CD4-positive, alpha-beta T cell treated with Interleukin-12 subunit alpha and Interleukin-12 subunit beta, for 1 hour (primary cell): ENCODE data around the gene HIVEP3.
"Not testable (repeated sequence)": the region's sequence is repeated elsewhere in the genome, so short reads cannot be mapped to it uniquely, and the experiment has no call there.

Experiments
- DNase-seq: peaks from one replicate; pipeline ENCODE4 v3.0.0-alpha.2; 2020

The HIVEP3 gene

DNA sequence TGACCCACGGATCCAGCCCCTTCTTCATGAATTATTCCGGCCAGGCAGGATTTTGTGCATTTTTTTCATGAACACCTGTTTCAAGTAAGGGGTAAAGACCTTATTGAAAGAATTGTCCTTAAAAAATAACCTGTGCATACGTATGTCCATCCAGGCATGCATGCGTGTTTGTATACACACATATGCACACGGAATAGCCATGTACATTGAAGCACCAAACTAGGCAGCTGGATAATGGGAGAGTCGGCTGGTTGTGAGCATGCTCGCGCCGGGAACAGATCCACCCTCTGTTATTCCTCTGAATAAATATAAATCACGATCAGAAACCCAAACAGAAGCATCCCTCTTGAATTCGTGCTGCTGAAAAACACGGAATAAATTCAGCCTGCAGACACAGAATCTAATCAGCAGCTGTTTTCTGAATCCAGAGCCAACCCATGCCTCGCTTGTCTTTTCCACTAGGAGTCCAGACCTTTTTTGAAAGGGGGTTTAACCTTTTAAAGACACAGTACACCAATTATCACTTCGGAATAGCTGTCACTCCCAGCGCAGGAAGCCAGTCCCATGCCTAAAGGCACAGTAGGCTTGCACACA is at the start of gene HIVEP3:
TSS of gene HIVEP3 (minus strand) at position 473 of the 594 bp plus-strand sequence.
- DNase-seq: no peak

DNA sequence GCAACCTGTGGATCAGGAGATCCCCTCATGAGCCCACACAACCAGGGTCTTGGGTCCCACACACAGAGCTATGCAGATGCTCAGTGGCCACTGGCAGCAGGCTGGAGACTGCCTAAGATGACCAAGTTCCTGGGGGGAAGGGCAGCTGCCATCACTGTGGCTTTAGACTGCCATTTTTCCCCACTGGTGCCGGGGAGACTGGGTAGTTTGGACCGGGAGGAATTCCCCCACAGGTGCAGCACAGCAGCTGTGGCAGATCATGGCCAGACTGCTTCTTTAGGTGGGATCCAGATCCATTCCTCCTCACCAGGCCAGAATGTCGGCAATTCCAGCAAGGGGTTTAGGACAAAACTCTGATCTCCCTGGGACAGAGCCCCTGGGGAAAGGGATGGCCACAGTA is 45.7 kb upstream of the HIVEP3 start:
- DNase-seq: no peak

DNA sequence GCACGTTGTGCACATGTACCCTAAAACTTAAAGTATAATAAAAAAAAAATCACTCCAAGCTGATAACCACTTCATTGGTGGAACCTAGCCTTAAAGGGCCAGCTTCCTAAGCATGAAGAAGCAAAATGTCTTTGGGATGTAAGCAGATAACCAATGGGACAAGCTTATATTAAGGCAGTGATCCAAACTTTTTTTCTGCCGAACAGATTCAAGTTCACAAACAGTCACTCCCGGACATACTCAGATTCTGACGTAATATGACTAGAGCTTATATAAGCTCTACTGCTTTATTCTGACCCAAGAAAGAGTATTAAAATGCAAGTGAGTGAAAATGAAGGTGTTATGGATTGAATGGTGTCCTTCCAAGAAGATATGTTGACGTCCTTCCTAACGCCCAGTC is 44.9 kb upstream of the HIVEP3 start:
- no peak for DNase-seq

DNA sequence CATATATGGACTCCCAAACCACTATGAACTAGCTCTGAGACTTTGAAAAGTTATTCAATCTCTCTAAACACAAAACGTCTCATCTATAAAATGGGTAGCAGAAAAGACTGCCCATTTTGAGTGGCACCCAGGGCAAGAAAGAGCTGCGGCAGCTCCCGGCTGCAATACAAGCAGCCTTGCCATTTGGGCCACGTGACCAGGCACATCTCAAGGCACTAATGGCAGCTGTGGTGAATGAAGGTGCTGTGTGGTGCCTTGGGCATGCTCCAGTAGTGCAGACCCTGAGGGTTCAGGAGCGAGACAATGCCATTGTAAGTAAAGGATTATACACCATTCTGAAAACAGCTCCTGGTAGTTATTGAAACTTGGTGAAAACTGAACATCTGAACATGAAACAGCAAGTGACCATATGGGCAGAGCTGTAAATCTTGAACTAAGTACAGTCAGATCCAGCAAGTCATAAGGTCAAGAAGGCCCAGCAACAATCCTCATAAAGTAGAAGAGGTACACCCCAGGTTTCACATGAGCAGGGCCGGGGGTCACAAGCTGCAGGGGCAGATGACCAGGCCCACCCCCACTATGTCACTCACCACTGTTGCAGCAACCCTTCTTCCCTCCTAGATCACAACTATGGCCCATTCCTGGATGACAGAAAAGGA is 39.4 kb upstream of the HIVEP3 start:
- no peak for DNase-seq

DNA sequence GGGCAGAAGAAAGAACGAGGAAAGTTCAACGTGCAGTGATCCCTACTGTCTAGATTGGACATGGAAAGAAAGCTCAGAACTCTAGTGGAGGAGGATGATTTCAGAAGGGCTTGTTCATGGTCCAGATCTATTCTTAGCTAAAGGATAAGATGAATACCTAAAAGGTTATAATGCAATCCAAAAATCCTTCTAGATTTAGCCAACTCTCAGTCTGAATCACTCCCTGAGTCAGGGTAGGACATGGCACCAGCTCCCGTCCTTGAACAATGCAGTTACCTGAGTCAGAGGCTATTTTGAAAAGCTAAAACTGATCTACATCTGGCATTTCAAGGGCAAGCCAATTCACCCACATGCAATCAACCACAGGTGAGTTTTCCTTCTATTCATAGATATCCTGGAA is 38.8 kb upstream of the HIVEP3 start:
- DNase-seq: no peak

DNA sequence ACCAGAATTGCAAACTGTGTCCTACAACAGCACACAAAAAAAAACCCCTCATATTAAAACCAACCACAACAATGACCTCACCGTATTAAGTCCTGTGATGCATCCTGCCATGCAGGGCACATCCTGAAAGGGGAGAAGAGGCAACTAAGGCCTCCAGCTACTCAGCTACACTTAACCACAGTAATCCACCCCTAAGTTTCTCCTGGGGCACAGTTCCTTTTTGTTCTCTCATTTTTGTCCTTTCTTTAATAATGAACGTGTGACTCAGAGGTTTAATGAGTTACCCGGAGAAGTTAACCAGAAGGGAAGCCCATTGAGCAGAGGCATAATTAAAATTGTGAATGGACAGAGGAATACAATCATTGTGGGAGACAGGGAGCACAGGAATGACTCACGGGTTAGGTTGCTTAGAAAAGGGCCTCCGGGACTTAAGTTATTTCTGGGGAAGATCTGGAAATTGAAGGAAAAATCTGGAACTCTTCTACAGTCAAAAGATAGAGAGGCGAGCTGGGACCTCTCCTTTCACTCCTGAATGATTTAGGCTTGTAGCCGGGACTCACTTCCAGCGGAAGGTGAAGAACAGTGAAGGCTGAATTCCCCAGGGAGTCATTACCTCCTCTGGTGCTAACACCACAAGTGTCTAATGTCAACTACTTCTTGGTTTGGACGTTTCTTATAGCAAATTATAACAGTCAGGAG is 36.9 kb upstream of the HIVEP3 start:
- DNase-seq: no peak

DNA sequence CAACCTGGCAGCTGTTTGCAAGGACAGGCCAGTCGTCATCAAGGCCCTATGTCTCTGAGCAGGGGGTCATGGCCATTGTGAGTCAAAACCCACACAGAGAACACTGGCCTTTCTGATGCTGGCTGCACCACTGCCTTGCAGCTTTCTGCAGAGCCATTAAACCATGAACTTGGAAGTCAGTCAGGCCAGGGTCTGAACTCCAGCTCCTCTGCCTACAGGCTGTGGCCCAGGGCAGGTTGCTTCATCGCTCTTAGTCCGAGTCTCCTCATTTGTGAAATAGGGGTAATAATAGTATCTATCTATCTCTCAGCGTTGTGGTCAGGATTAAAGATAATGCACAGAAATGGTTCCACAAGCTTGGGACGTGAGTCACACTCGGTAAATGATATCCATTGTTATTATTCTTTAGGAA is 35.8 kb upstream of the HIVEP3 start:
- DNase-seq: no peak

DNA sequence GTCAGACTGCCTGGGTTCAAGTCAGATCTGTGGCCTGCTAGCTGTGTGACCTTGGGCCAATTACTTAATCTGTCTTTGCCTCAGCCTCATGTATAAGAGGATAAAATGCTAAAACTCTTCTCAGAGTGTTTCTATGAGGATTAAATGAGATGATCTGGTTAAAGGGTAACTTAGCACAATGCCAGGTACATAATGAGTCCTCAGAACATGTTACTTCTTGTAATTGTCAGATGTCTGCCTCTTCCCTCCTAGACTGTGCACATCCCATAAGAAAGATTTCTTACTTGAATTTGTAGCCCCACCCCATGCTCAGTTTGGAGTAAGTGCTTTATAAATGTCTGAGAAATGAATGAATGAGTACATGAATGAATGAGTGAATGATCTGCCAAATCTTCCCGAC is 34.6 kb upstream of the HIVEP3 start:
- no peak for DNase-seq

DNA sequence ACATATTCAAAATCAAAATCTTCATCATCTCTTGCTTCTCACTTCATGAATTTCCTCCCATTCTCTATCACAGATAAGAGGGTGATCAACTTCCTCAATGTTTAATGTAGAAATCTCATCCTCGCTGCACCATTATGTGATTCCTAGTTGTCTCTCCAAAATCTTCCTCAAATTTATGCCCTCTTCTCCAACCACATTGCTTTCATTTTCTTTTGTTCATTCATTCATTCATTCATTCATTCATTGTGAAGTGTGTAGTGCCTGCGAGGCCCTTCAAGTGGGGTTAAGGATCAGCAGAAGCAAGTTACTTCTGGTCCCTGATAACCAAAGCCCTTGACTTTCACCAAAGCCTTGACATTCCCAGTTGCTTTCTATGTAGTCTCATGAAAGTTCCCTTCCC is 33.5 kb upstream of the HIVEP3 start:
- no peak for DNase-seq

DNA sequence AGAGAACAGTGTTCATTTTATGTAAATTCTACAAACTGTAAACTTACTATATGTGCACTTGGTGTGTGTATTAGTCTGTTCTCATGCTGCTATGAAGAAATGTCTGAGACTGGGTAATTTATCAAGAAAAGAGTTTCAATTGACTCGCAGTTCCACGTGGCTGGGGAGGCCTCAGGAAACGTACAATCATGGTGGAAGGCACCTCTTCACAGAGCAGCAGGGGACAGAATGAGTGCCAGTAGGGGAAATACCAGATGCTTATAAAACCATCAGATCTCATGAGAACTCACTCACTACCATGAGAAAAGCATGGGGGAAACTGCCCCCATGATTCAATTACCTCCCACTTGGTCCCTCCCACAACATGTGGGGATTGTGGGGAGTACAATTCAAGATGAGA is 32.8 kb upstream of the HIVEP3 start:
- DNase-seq: not testable (repeated sequence)

DNA sequence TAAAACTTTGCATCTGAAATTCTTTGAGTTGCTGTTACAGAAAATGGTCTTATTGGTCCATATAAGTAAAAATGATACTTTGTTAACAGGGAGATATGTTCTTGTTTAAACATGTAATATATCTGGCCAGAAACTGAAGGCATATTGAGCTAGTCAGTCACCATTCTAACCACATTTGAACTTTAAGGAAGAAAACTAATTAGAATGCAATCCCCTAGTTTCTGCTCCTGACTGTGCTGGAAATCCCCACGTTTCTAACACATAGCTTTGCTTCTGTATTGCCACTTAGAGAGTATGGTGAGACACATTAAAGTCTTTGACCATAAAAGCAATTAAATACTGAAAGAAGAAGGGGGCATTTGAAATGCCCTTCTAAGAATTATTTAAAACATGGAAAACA is 32.1 kb upstream of the HIVEP3 start:
- no peak for DNase-seq

DNA sequence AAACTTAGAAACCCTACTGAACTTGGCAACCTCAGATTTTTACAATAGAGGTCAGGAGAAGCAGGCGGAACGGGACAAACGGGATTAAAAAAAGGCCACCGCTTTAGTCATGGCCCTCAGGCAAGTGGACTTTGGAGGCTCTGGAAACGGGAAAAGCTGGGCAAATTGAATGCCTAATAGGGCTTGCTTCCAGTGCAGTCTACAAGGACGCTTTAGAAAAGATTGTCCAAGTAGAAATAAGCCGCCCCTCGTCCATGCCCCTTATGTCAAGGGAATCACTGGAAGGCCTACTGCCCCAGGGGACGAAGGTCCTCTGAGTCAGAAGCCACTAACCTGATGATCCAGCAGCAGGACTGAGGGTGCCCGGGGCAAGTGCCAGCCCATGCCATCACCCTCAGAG is 27.2 kb upstream of the HIVEP3 start:
- not testable (repeated sequence) for DNase-seq

DNA sequence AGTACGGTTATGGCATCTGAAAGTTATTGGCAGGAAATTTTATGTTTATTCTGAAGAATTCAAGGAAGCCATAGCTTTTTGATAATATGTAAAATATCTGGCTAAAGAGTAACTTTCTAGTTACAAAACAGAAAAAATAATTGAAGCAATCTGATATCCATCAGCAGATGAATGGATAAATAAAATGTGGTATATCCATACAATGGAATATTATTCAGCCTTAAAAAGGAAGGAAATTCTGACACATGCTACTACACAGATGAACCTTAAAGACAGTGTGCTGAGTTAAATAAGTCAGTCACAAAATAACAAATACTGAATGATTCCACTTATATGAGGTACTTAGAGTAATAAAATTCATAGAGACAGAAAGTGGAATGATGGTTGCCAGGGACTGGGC is 25.0 kb upstream of the HIVEP3 start:
- no peak for DNase-seq

DNA sequence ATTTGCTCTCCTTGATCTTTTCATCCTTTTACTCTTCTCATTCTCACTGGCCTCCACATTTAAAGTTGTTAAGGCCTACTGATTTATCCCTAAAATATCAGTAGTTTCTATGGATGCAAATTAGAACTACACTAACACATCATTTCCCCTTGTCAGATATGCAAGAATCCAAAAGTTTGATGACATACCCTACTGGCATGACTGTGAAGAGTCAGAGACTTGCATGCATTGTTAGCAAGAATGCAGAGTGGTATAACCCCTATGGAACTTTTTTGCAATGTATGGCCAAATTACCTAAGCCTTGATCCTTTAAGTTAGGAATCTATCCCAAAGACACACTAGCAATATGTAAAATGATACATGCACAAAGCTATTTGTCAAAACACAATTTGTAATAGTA is 23.6 kb upstream of the HIVEP3 start:
- no peak for DNase-seq

DNA sequence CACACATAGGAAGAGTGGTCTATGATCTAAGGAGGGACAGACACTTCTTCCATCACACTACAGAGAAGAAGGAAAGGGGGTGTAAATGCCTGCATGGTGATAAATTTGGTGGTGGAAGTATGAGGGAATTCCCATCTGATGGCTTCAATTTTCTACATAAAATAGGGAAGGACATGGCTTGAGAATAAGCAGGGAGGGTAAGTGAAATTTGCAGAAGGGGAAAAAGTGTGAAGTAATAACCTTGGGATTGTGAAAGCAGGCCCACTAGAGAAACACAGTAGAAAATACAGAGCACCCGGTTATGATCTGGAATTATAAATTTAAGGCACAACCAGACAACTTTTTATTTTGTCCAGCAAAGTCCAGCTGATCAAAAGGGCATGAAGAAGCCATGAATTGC is 22.7 kb upstream of the HIVEP3 start:
- no peak for DNase-seq

DNA sequence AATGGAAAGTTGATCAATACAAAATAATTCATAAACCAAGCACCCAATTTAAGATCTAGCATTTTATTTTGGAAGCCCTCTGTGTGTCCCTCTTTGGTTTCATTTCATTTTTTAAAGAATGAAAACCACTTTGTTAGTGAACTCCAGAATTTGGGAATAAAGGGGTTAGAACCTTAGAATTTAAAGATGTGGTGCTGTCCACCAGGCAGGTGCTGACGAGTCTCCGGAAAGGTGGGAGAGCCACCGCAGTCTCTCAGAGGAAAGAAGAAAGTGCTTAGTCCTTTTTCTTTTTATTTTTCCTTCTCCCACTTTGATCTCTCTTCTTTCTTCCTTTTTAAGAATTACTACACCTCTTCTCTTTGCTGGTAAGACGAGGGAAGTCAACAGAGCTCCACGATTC is 20.5 kb upstream of the HIVEP3 start:
- DNase-seq: no peak

DNA sequence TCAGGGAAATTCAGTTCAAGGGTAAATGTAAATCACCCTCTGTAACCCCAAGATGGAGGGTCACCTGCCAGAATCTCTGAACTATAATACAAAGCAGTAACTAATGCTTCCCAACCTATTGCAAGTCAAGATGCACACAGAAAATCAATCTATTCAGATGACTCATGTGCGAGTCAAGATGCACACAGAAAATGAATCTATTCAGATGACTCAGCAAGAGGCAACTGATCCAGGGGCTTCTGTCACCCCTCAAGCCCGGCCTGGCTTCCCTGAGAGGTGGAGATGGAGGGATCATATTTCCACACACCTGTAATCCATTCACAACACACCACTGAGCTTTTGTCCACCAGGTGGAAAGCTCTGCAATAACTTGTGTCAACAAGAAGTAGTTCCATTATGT is 17.4 kb upstream of the HIVEP3 start:
- DNase-seq: no peak

DNA sequence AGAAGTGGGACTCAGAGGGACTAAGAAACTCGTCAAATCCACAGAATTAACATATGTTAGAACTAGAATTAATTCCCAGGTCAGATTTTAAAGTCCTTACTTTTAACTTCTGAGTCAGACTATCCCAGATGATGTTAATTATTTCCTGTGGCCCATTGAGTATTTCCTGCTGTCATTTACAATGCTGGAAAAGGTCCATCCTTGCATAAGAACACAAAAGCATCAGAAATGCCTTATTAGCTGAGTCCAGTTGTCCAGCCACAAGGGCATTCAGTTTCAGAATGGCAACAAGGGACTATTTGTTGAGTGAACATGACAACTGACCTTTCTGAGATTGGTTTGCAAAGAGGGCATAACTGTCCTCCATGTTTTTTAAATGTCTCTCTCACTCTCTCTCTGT is 16.5 kb upstream of the HIVEP3 start:
- DNase-seq: no peak

DNA sequence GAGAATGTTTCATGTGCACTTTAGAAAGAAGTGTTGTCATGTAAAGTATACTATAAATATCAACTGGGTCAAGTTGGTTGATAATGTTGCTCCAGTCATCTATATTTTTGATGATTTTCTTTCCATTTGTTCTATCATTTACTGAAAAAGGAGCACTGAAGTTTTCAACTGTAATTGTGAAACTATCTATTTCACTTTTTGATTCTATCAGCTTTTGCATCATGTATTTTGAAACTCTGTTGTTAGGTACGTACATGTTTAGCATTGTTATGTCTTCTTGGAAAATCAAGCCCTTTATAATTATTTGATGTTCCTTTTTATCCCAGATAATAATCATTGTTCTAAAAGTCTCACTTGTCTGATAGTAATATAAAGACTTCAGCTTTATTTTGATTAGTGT is 14.4 kb upstream of the HIVEP3 start:
- DNase-seq: no peak

DNA sequence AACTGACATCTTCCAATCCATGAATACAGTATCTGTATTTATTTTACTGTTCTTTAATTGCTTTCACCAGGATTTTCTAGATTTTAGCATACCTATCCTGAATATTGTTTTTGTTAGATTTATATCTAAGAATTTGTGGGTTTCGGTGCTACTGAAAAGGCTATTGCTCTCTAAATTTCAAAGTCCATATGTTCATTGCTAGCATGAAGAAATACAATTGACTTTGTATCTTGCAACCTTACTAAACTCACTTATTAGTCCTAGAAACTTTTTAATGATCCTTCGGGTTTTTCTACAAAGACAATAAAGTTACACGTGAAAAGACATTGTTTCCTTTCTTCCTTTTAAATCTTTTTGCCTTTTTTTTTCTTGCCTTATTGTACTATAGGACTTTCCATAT is 12.9 kb upstream of the HIVEP3 start:
- no peak for DNase-seq

DNA sequence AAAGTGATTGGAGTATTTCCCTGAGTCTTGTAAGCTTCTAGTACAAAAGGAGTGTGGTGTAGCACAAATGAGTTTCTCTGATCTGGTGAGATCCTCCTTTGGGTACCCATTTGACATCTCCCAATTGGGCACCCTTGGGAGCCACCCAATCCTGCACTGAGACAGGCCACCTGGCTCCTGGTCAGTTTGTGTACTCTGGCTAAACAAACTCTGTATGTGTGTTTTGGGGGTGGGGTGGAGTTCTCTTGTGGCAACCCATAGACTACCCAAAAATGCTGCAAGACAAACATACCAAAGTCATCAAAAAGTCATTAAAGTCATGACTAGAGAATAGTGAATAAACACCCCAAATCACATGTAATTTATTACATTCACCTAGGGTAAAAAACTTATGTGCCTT is 8.4 kb upstream of the HIVEP3 start:
- no peak for DNase-seq

DNA sequence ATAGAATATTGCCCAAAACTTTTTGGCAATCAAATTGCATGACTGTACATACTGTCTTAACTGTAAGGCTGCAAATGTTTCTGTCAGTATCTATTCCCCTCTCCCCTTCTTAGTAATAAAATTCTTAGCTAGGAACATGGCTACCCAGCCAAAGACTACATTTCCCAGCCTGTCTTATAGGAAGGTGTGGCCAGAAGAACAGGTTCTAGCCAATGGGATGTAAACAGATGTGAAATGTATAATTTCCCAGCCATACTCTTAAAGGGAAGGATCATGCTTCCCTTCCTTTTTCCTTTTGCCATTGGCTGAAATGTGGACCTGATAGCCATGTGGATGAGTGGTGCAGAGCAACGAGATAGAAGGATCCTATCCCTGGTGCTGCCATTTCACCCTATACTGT is 7.0 kb upstream of the HIVEP3 start:
- DNase-seq: no peak

DNA sequence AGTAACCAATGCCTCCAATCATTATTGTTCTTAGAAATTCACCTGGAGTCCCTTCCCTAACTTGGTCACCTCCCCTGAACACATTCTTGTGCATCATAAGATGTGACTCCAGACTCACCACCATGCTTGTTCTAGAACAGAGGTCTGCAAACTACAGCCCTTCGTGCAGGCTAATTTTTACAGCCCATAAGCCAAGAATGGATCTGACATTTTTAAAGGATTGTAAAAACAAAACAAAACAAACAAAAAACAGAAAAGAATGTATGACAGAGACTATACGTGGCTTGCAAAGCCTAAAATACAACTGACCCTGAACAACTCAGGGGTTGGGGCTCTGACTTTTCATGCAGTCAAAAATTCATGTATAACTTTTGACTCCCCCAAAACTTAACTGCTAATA is 6.2 kb upstream of the HIVEP3 start:
- no peak for DNase-seq

DNA sequence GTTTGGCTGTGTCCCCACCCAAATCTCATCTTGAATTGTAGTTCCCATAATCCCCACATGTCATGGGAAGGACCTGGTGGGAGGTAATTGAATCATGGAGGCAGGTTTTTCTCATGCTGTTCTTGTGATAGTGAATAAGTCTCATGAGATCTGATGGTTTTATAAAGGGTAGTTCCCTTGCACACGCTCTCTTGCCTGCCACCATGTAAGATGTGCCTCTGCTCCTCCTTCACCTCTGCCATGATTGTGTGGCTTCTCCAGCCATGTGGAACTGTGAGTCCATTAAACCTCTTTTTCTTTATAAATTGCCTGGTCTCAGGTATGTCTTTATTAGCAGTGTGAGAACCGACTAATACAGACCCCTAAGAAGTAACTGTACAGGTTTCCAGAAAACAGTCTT is 2.5 kb upstream of the HIVEP3 start:
- not testable (repeated sequence) for DNase-seq

DNA sequence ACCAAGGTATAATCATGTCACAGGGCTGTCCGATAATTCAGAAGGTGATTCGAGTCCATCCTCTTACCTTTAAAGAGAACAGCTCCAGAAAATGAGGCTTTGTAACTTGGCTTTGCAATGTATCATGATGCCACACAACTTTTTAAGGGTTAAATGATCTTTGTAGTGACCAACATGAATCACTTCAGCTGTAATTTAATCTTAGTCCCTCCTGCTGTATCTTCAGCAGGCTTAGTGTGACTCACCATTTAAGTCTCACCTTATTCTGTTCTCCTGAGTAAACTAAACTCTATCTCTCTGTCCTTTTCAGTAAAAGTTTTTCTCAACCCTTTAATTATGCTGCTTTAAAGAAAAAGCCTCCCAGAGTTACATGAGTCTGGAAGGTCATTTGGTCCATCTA is 1.9 kb upstream of the HIVEP3 start:
- DNase-seq: no peak
